Measurements from ENCODE around the gene SKI.

SKI gene

GRCh38 chr1:2355373-2356261 lies 127.5 kb downstream of the SKI start:
- no peak overlapping the region for H3K9ac ChIP-seq (ENCODE audit: low read depth, low read length)
- H3K27me3 ChIP-seq (ENCODE audit: insufficient read depth, low read length, poor library complexity) = no peaks in the 10 kb centered on the region

DNA sequence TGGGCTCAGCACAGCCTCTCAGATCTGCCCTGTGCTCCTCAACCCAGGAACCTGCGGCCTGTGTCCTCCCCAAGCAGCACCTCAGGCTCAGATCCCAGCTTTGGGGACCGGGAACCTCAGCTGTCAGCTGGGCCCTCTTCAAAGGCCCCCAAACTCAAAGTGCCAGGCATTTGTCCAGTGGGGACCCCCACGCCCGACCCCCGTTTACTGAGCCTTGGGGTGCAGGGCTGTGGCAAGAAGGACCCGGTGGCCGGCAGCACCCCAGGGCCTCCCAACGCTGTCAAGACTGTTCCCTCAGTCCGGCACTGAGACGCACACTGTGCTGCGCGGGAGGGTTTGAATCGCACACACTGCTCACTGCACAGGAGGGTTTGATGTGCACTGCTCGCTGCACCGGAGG lies 128.3 kb downstream of the SKI start:
- H3K9me3 ChIP-seq (ENCODE audit: insufficient read depth, low read length, severe bottlenecking) = no peaks in the 10 kb centered on the region
- H3K27ac ChIP-seq (ENCODE audit: low read length) = no peak overlapping the region
- no peak overlapping the region for H2AFZ ChIP-seq (ENCODE audit: low read depth, low read length)
- H3K27me3 ChIP-seq (ENCODE audit: insufficient read depth, low read length, poor library complexity) = no peaks in the 10 kb centered on the region
- no peaks in the 10 kb centered on the region for H3K36me3 ChIP-seq (ENCODE audit: insufficient read depth, low read length)
- H3K9ac ChIP-seq (ENCODE audit: low read depth, low read length) = no peak overlapping the region
- TF ChIP-seq EZH2 (IDR thresholded peaks at IDR 0.05; ENCODE audit: borderline replicate concordance, low read depth, low read length, severe bottlenecking) (no peak), CTCF (IDR thresholded peaks at IDR 0.05; ENCODE audit: borderline replicate concordance, extremely low read depth, low read length, poor library complexity, severe bottlenecking) (no peak)
- H4K20me1 ChIP-seq (ENCODE audit: insufficient read depth, low read length) = no peaks in the 10 kb centered on the region
- ATAC-seq (ENCODE audit: insufficient read depth, low read depth) (no peak), DNase-seq (no peak)
- H3K4me1 ChIP-seq (ENCODE audit: insufficient read depth, low read length) = no peaks in the 10 kb centered on the region
- no peak overlapping the region for H3K4me3 ChIP-seq (ENCODE audit: low read depth in 1 of 2, low read length in 2 of 2)
- H3K79me2 ChIP-seq (ENCODE audit: insufficient read depth, low read length) = no peaks in the 10 kb centered on the region
- H3K4me2 ChIP-seq (ENCODE audit: insufficient read depth, low read length) = no peak overlapping the region

More at GRCh38 chr1:2355373-2356261, 127.5 kb downstream of the SKI start:
- Histone ChIP-seq H4K20me1 (ENCODE audit: insufficient read depth, low read length) (no peaks in the 10 kb centered on the region; the same call in 1 of the 2 replicates), H2AFZ (ENCODE audit: low read depth, low read length) (no peak overlapping the region), H3K9me3 (ENCODE audit: insufficient read depth, low read length, severe bottlenecking) (no peaks in the 10 kb centered on the region), H3K79me2 (ENCODE audit: insufficient read depth, low read length) (no peaks in the 10 kb centered on the region), H3K27ac (ENCODE audit: low read length) (no peak overlapping the region), H3K36me3 (ENCODE audit: insufficient read depth, low read length) (no peaks in the 10 kb centered on the region), H3K4me2 (ENCODE audit: insufficient read depth, low read length) (no peak overlapping the region), H3K4me1 (ENCODE audit: insufficient read depth, low read length) (no peaks in the 10 kb centered on the region), H3K4me3 (ENCODE audit: low read depth in 1 of 2, low read length in 2 of 2) (no peak overlapping the region)
- ATAC-seq (ENCODE audit: insufficient read depth, low read depth) (no peak), DNase-seq (no peak)
- TF ChIP-seq CTCF (IDR thresholded peaks at IDR 0.05; ENCODE audit: borderline replicate concordance, extremely low read depth, low read length, poor library complexity, severe bottlenecking) = no peak
- no peak for TF ChIP-seq EZH2 (IDR thresholded peaks at IDR 0.05; ENCODE audit: borderline replicate concordance, low read depth, low read length, severe bottlenecking)

DNA sequence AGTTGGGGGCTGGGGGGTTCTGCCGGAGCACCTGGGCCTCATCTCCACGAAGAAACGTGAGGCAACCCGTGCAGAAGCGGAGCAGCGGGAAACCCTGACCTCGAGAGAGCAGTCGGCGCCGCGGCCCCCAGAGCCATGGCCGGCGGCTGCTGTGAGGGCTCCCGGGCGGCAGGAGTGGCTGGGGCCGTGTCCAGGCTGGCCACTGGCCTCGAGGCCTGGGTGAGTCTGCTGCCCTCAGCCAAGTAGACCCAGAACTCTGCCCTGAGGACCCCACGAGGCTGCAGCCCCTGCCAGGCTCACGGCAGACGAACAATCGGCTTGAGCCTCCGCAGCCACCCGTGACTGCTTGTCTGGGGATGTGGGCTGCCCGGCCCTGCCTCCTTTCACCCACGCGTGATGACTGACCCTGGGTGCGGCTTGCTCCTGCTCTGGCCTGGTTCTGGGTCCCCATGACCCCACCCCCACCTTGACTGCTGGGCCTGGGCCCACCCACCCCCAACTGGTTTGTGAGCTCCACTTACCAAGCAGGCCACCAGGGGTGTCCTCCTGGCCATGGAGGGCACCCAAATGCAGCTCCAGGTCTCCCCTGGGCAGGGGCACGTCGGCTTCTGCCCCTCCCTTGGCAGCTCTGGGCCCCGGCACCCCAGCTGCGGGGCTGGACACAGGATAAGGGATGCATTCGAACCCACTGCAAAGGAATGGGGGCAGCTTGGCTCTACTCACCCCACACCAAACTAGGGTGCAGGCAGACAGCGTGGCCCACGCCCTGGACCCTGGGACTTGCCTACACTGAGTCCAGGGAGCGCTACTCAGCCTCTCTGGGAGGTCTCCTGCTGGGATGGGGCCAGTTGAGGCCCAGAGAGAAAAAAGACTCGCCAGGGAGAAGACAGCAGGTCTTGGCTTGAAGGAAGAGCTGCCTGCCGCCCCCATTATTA lies 129.1 kb downstream of the SKI start:
- TF ChIP-seq EZH2 (IDR thresholded peaks at IDR 0.05; ENCODE audit: borderline replicate concordance, low read depth, low read length, severe bottlenecking) (no peak), CTCF (IDR thresholded peaks at IDR 0.05; ENCODE audit: borderline replicate concordance, extremely low read depth, low read length, poor library complexity, severe bottlenecking) (no peak)
- H3K36me3 ChIP-seq (ENCODE audit: insufficient read depth, low read length) = no peaks in the 10 kb centered on the region
- no peak overlapping the region for H3K4me2 ChIP-seq (ENCODE audit: insufficient read depth, low read length)
- H3K9me3 ChIP-seq (ENCODE audit: insufficient read depth, low read length, severe bottlenecking) = no peaks in the 10 kb centered on the region
- no peaks in the 10 kb centered on the region for H3K4me1 ChIP-seq (ENCODE audit: insufficient read depth, low read length)
- H3K27ac ChIP-seq (ENCODE audit: low read length) = no peak overlapping the region
- H4K20me1 ChIP-seq (ENCODE audit: insufficient read depth, low read length) = no peaks in the 10 kb centered on the region
- H2AFZ ChIP-seq (ENCODE audit: low read depth, low read length) = no peak overlapping the region
- DNase-seq (no peak), ATAC-seq (ENCODE audit: insufficient read depth, low read depth) (no peak)
- no peaks in the 10 kb centered on the region for H3K27me3 ChIP-seq (ENCODE audit: insufficient read depth, low read length, poor library complexity)
- no peaks in the 10 kb centered on the region for H3K79me2 ChIP-seq (ENCODE audit: insufficient read depth, low read length)
- no peak overlapping the region for H3K9ac ChIP-seq (ENCODE audit: low read depth, low read length)
- H3K4me3 ChIP-seq (ENCODE audit: low read depth in 1 of 2, low read length in 2 of 2) = no peak overlapping the region
